Muscle layer of colon (tissue), 2 donors: Measurements from ENCODE around the gene MGAT5.

Source experiments
- H3K27ac ChIP-seq: one replicate; pipeline ENCODE4 v1.7.0; 2013; ENCODE audit warnings: low read depth, mild to moderate bottlenecking, low read length, moderate library complexity
- H3K27me3 ChIP-seq, 2 donors: one replicate each; pipeline ENCODE4 v1.7.0; 2013; ENCODE audit warnings: low read length in 2 of 2, mild to moderate bottlenecking in 2 of 2; ENCODE audit not compliant: insufficient read depth in 2 of 2, control insufficient read depth in 1 of 2
- H3K36me3 ChIP-seq: one replicate; pipeline ENCODE4 v1.7.0; 2013; ENCODE audit warnings: mild to moderate bottlenecking, low read length; ENCODE audit not compliant: insufficient read depth
- H3K4me1 ChIP-seq: one replicate; pipeline ENCODE4 v1.7.0; 2013; ENCODE audit warnings: mild to moderate bottlenecking, low read length; ENCODE audit not compliant: insufficient read depth
- H3K4me3 ChIP-seq, 2 donors: one replicate each; pipeline ENCODE4 v1.7.0; 2013; ENCODE audit warnings: low read length in 2 of 2, low read depth in 1 of 2, mild to moderate bottlenecking in 1 of 2, moderate library complexity in 1 of 2
- H3K9ac ChIP-seq: one replicate; pipeline ENCODE4 v1.7.0; 2013; ENCODE audit warnings: low read length
- H3K9me3 ChIP-seq: one replicate; pipeline ENCODE4 v1.7.0; 2013; ENCODE audit warnings: mild to moderate bottlenecking, low read length
- donor health status: abdominal sarcoma.
- donor health status: Adenocarcinoma of cecum.

The MGAT5 gene

DNA sequence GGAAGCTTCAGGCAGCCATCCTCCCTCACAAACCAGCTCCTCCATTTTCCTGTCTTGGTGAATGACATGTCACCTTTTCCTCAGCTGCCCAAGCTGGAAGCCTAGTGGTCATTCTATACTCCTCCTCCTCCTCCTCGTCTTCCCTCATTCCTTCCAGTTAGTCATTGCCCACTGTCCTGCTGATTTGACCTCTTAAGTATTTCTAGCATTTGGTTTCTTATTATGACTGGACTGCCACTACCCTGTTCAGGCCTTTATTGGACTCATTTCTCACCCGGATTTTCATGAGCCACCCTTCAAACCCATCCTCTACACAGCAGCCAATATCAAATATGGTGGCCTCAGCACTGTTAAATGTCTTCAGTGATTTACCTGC is 21.9 kb upstream of the MGAT5 start:
- Histone ChIP-seq H3K27ac (no peak overlapping the region), H3K27me3 (no peaks in the 10 kb centered on the region), H3K36me3 (no peaks in the 10 kb centered on the region), H3K4me1 (no peaks in the 10 kb centered on the region), H3K9me3 (no peaks in the 10 kb centered on the region), H3K9ac (no peak overlapping the region), H3K4me3 (no peak overlapping the region)

DNA sequence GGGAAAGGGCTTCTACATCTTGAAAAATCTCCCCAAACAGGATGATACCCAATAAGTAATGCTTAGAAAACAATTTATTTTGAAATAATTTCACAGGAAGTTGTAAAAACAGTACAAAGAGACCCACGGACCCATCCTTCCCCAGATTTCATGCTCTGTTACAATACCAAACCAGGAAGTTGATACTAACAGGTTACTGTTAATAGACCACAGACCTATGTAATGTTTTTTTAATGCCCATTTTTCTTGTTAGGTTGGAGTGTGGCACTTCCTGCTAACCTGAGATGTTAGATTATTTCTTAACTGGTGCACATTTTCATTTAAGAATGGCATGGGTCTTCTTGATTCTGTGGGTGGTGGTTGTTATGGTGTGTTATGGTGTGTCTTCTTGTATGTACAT is 21.4 kb upstream of the MGAT5 start:
- Histone ChIP-seq H3K27me3 (no peaks in the 10 kb centered on the region), H3K9me3 (no peaks in the 10 kb centered on the region), H3K27ac (no peak overlapping the region), H3K4me3 (no peak overlapping the region), H3K36me3 (no peaks in the 10 kb centered on the region), H3K9ac (no peak overlapping the region), H3K4me1 (no peaks in the 10 kb centered on the region)

DNA sequence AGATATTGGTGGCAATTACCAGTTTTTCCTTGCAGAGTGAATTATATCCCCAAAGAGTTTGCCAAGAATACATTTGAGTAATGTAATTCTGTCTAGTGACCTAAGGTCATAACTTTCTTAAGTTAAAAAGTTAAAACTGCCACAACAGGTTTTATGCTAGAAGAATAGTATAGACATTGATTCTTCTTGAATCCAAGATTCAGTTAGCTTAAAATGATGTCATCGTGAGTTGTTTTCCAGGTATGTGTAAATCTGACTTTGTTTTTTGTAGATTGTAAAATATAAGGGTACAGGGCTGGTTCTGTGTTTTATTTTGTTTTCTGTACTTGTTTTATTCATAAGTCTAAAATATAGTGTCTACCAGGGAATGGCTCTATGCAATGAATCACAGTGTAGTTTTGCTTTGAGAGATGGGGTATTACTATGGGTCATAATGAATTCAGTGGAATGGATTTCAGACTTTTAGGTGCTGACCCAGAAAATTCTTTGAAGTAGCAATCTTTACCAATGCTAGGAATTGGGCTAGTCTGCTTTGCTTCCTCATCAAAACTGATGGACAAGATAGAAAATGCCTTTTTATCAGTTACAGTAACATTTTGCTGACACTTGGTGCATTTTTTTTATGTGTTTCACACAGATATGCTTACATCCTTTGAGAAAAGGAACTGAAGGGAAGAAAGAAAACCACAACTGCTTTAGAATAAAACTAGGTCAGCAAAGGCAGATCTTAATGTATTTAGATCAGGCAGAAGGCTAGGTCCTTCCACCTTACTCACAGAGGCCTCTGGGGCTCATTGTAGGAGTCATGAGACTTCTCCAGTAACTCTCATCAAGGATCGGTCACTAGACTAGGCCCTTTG is 20.8 kb upstream of the MGAT5 start:
- no peaks in the 10 kb centered on the region for H3K4me1 ChIP-seq
- no peaks in the 10 kb centered on the region for H3K9me3 ChIP-seq
- H3K36me3 ChIP-seq = no peaks in the 10 kb centered on the region
- no peak overlapping the region for H3K27ac ChIP-seq
- H3K4me3 ChIP-seq = no peak overlapping the region
- no peak overlapping the region for H3K9ac ChIP-seq
- no peaks in the 10 kb centered on the region for H3K27me3 ChIP-seq

DNA sequence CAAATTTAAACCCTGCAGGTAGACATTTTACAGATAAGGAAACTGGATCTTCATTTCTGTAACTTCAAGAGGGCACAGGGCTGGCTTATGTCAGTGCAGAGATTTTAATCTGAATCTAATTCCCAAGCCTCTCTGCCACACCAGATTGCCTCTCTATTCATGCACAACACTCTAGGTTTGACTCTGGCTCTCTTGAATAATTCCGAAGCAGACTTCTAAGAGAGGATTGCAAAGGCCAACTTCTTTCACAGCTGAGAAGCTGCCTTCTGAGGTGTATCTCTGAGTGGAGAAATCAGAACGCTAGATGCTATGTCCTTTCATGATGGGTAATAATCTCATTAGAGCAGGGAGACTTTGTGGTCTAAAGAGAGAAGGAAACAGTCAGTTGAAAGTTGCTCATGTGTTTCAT is 20.1 kb upstream of the MGAT5 start:
- H3K36me3 ChIP-seq = no peaks in the 10 kb centered on the region
- no peak overlapping the region for H3K4me3 ChIP-seq
- H3K4me1 ChIP-seq = no peaks in the 10 kb centered on the region
- H3K27me3 ChIP-seq = no peaks in the 10 kb centered on the region
- no peaks in the 10 kb centered on the region for H3K9me3 ChIP-seq
- H3K9ac ChIP-seq = no peak overlapping the region
- H3K27ac ChIP-seq = no peak overlapping the region

DNA sequence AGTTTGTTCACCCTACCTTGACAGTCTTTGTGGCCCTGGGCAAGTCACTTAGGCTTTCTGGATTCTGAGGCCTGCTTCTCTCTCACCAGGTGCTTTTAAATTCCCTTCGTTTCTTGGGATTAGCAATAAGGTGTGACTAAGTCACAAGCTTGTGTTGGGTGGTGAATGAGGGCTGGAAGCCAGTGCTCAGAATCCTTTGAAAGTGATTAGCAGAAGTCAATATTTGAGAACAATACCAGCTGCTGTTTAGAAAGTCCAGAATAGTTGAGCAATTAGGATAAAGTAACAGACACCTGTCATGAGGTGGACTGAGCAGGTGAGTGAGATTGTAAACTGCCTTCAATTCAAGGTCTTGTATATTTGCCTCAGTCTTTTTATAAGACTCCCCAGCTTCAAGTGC is 19.3 kb upstream of the MGAT5 start:
- Histone ChIP-seq H3K27ac (no peak overlapping the region), H3K4me3 (no peak overlapping the region), H3K9me3 (no peaks in the 10 kb centered on the region), H3K27me3 (no peaks in the 10 kb centered on the region), H3K4me1 (no peaks in the 10 kb centered on the region), H3K36me3 (no peaks in the 10 kb centered on the region), H3K9ac (no peak overlapping the region)

DNA sequence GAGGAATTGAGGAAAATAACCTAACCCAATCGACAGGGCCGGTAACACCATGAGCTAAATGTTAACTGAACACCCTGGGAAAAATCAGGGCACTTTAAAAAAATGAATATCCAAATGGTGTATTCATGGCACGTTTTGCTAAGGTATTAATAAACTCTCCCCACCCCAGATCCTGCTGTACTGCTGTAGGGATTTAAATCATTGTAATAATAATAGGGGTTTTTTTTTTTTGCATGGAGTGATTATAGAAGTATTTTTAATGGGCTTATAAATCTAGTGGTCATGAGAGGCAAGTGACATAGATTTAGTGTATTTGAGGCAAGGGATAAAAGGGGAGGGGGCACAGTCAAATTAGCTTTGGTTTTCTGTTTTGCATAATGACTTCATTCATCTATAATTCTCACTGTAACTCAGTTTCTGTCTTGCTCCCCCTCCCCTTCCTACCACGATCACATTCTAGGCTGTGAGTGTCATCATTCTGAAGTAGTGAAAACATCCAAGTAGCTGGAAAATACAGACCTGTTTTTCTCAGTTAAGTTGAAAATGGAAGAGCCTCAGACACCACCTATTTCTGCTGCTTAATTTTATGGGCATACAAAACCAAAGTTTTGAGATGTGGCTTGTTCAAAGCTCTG is 18.2 kb upstream of the MGAT5 start:
- H3K9ac ChIP-seq = no peak overlapping the region
- no peaks in the 10 kb centered on the region for H3K36me3 ChIP-seq
- H3K27me3 ChIP-seq = no peaks in the 10 kb centered on the region
- no peak overlapping the region for H3K27ac ChIP-seq
- no peaks in the 10 kb centered on the region for H3K4me1 ChIP-seq
- H3K4me3 ChIP-seq = no peak overlapping the region
- H3K9me3 ChIP-seq = no peaks in the 10 kb centered on the region

DNA sequence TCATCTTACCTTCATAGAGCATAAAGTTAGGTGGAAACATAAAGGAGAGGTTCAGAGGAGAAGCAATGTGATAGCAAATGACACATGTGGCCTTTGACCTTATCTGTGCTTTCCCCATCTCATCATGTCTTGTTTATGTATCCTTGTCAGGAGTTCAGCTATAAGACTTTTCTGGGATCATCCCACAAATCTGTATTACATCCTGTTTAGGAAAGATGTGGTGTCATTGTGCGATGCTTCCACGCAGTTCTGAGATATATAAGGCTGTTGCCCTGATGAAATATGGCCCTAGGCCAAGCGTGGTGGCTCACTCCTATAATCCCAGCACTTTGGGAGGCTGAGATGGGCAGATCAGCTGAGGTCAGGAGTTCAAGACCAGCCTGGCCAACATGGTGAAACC is 15.5 kb upstream of the MGAT5 start:
- Histone ChIP-seq H3K4me1 (no peaks in the 10 kb centered on the region), H3K9ac (no peak overlapping the region), H3K9me3 (no peaks in the 10 kb centered on the region), H3K27ac (no peak overlapping the region), H3K36me3 (no peaks in the 10 kb centered on the region), H3K27me3 (no peaks in the 10 kb centered on the region), H3K4me3 (no peak overlapping the region)

DNA sequence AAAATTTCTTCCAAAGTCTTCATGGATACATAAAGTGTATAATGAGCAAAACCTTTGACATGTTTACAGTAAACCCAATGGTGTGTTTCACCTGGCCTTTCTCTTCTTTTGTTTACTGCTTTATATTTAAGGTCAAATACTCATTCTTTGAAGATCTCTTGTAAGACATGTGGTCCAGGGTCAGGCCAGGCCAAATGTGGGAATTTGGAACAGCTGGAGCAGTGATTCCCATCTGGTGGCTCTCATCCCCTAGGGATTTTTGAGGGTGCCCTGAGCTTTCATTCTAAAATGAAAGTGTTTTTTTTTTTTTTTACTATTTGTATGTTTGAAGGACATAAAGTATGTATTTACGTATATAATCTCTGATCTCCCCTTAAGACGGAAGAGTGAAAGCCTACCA is 13.8 kb upstream of the MGAT5 start:
- H3K36me3 ChIP-seq = no peaks in the 10 kb centered on the region
- no peaks in the 10 kb centered on the region for H3K9me3 ChIP-seq
- H3K4me1 ChIP-seq = peaks cover 6% of the 10 kb centered on the region
- no peak overlapping the region for H3K9ac ChIP-seq
- no peak overlapping the region for H3K4me3 ChIP-seq
- no peak overlapping the region for H3K27ac ChIP-seq
- H3K27me3 ChIP-seq = no peaks in the 10 kb centered on the region

DNA sequence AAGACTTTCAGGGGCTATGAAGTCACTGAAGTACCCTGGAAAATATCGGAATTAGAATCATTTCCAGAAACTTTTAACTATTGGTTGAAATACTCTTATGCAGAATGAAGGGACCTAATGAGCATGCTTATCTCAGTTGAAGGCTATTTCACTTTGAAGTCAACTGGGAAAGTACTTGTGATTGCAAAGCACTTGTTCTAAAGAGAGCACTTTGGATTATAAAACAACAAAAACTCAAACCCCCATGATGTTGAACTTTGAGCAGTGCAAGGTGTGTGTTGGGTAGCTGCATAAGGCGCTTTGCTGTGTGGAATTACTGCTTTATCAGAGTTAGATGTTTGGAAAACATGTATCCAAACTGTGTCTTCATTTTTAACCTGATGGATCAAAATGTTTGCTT is 12.0 kb upstream of the MGAT5 start:
- no peak overlapping the region for H3K27ac ChIP-seq
- no peaks in the 10 kb centered on the region for H3K36me3 ChIP-seq
- no peaks in the 10 kb centered on the region for H3K27me3 ChIP-seq
- no peak overlapping the region for H3K9ac ChIP-seq
- H3K4me3 ChIP-seq = no peak overlapping the region
- H3K4me1 ChIP-seq = peaks cover 10% of the 10 kb centered on the region
- no peaks in the 10 kb centered on the region for H3K9me3 ChIP-seq

DNA sequence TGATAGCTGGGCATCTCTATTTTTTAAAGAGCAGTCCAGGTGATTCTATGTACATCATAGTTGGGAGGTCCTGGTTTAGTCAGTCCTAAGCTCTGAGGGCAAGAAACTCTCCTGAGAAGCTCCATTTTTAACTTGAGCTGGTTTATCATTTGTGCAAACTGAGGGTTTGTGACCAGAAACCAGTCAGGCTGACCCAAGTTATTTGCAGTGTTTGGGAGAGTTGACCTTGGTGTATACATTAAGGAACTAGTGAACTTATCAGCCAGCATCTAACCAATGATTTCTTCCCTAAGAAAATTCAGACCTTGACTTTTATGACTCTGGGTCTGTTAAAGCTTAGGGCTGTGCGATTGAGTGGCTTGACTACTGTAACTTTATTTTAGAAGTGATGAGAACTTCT is 10.6 kb upstream of the MGAT5 start:
- Histone ChIP-seq H3K4me1 (peaks cover 10% of the 10 kb centered on the region), H3K27me3 (no peaks in the 10 kb centered on the region), H3K9ac (no peak overlapping the region), H3K27ac (no peak overlapping the region), H3K9me3 (no peaks in the 10 kb centered on the region), H3K36me3 (no peaks in the 10 kb centered on the region), H3K4me3 (no peak overlapping the region)

DNA sequence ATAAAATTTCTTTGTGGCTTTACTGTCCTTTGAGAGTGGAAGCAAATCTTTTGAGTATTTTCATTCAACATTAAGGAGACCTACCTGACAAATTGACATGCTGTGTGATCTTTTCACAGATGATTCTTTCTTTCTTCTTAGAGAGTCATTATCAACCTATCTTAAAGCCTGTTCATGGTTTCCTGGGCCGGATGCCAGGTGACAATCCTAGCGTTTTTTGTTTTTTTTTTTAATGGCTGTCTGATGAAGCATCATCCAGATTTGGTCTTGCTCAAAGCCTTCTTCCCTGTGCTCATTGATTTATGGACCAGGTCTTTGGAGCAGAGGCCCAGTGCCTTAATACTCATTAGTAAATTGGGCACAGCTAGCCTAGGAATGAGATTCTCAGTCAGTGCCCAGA is 9.8 kb upstream of the MGAT5 start:
- no peaks in the 10 kb centered on the region for H3K9me3 ChIP-seq
- H3K9ac ChIP-seq = no peak overlapping the region
- no peaks in the 10 kb centered on the region for H3K36me3 ChIP-seq
- H3K4me3 ChIP-seq = no peak overlapping the region
- no peaks in the 10 kb centered on the region for H3K27me3 ChIP-seq
- H3K27ac ChIP-seq = no peak overlapping the region
- H3K4me1 ChIP-seq = peaks cover 10% of the 10 kb centered on the region

DNA sequence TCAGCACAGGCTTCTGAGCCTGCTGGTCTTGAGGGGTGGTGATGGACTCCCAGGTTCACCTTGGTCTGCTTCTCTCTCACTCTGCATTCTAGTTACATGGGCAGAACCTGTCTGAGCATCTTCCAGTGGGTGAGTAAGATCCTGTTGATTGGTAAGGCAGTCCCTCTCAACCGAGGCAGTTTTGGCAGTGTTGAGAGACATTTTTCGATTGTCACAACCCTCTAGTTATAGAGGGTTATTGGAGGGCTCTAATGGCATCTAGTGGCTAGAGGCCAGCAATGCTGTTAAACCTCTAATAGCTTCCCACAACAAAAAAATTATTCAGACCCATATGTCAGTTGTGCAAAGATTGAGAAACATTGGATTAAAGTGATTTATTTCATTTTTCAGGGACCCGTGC is 9.3 kb upstream of the MGAT5 start:
- peaks cover 10% of the 10 kb centered on the region for H3K4me1 ChIP-seq

More for the DNA sequence above, 9.3 kb upstream of the MGAT5 start:
- Histone ChIP-seq H3K4me3 (no peak overlapping the region), H3K36me3 (no peaks in the 10 kb centered on the region), H3K9me3 (no peaks in the 10 kb centered on the region), H3K27me3 (no peaks in the 10 kb centered on the region), H3K27ac (no peak overlapping the region), H3K9ac (no peak overlapping the region)
